Measurements from ENCODE around the gene BACE2.

- TF ChIP-seq PATZ1 (CRISPR knock-in tag; IDR thresholded peaks at IDR 0.05; ENCODE audit: borderline replicate concordance) (no peak), RARB (CRISPR knock-in tag; IDR thresholded peaks at IDR 0.05) (no peak), PPARA (CRISPR knock-in tag; IDR thresholded peaks at IDR 0.05; ENCODE audit: borderline replicate concordance) (no peak), ZNF8 (CRISPR knock-in tag; IDR thresholded peaks at IDR 0.05) (no peak), CSRNP3 (CRISPR knock-in tag; IDR thresholded peaks at IDR 0.05) (no peak), ARNTL (CRISPR knock-in tag; IDR thresholded peaks at IDR 0.05; ENCODE audit: borderline replicate concordance, low read depth) (no peak), ISL1 (CRISPR knock-in tag; IDR thresholded peaks at IDR 0.05) (no peak), GLIS3 (CRISPR knock-in tag; IDR thresholded peaks at IDR 0.05) (no peak), BACH2 (CRISPR knock-in tag; IDR thresholded peaks at IDR 0.05; ENCODE audit: borderline replicate concordance) (no peak), ZC3H10 (CRISPR knock-in tag; IDR thresholded peaks at IDR 0.05) (no peak), ESRRG (CRISPR knock-in tag; IDR thresholded peaks at IDR 0.05) (no peak)
Observed at GRCh38 chr21:41234569-41234968, 66.6 kb downstream of the BACE2 start.

All from SK-N-SH treated with all-trans-retinoic acid at 6 μM for 48 hours (cell line).